AG10803 (cell line): Measurements from ENCODE around the gene HBG2.

ENCODE experiments used
- DNase-seq: peaks from one replicate; pipeline ENCODE4 v3.0.0; 2010; ENCODE audit warnings: low read depth
- H3K4me3 ChIP-seq: 2 replicates; pipeline ENCODE4 v1.5.1; 2011; ENCODE audit warnings: mild to moderate bottlenecking, low read length, control low read depth
- TF ChIP-seq, protein P1 (sequence below): conservative IDR thresholded peaks from 2 replicates; pipeline ENCODE4 v1.5.1; 2011; ENCODE audit warnings: mild to moderate bottlenecking, low read length, control low read depth, inconsistent platforms

HBG2 gene

DNA sequence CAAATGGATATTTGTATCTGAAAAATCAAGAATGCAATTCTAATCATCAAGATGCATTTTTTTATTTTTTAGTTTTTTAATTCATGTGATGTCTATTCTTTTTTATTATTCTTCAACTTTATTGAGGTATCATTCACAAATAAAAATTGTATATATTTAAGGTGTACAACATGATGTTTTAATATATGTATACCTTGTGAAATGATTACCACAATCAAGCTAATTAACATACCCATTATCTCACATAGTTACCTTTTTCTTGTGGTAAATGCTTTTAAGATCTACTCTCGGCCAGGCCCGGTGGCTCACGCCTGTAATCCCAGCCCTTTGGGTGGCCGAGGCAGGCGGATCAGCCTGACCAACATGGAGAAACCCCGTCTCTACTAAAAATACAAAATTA lies 31.4 kb downstream of the HBG2 start:
- no peak for DNase-seq
- no peak overlapping the region for H3K4me3 ChIP-seq
- TF ChIP-seq, protein P1, sequence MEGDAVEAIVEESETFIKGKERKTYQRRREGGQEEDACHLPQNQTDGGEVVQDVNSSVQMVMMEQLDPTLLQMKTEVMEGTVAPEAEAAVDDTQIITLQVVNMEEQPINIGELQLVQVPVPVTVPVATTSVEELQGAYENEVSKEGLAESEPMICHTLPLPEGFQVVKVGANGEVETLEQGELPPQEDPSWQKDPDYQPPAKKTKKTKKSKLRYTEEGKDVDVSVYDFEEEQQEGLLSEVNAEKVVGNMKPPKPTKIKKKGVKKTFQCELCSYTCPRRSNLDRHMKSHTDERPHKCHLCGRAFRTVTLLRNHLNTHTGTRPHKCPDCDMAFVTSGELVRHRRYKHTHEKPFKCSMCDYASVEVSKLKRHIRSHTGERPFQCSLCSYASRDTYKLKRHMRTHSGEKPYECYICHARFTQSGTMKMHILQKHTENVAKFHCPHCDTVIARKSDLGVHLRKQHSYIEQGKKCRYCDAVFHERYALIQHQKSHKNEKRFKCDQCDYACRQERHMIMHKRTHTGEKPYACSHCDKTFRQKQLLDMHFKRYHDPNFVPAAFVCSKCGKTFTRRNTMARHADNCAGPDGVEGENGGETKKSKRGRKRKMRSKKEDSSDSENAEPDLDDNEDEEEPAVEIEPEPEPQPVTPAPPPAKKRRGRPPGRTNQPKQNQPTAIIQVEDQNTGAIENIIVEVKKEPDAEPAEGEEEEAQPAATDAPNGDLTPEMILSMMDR = no peak

DNA sequence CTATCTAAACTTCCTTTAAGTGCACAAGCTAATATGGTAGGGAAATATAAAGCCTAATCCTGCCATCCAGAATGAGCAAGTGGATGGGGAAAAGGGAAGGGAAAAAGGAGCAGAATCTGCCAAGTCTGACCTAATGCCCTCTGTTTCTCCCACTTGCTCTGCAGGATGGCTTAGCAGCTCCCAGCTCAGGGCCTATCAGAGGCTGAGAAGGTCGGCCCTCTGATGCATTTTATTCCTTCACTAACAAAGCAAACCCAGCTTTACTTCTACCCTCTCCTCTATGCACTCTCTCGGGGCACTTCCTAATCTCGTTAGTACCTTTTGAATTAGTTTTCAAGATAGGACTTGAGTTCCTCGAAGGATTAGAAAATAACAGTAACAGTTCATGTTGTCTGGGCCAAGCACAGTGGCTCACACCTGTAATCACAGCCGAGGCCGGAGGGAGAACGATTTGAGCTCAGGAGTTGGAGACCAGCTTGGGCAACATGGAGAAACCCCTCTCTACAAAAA lies 44.1 kb downstream of the HBG2 start:
- no peak for DNase-seq
- TF ChIP-seq, protein P1 = no peak
- H3K4me3 ChIP-seq = no peak overlapping the region

DNA sequence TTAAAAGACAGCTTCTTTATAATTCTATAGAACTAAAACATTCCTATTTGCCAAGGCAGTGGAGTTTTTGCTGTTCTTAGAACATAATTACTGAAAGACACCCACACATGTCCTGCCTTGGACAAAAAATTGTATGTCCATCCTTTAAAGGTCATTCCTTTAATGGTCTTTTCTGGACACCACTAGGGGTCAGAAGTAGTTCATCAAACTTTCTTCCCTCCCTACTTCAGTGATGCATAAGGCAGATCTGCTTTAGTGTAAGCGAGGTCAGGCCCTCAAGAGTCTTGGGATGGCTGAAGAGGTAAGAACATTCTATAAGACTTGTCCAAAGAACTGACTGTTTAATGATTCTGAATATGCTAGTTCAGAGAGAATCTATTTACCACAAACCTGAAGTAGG lies 49.8 kb downstream of the HBG2 start:
- TF ChIP-seq, protein P1 = peak; percentile 84
- H3K4me3 ChIP-seq = no peak overlapping the region
- peak; percentile 76 for DNase-seq

DNA sequence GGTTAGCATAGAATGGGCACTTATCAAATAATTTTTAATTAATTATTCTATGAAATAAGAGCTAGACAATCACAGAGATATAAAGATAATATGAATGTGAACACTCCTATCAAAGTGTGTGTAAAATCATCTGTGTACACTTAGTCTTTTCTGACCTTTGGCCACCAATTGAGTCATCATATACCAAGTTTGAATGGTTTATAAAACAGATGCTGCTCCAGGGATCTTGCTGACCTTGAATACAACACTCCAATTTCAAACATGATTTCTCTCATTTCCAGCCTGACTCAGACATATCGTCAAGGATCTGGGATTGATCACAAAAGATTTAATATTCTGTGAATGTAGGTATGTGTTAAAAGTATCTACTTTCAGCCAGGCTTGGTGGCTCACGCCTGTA lies 51.2 kb downstream of the HBG2 start:
- no peak overlapping the region for H3K4me3 ChIP-seq
- no peak for DNase-seq
- TF ChIP-seq, protein P1 = no peak
